SU-DHL-6 (cell line): ENCODE results near the gene CYB5B.

Experiments used
- H2AFZ ChIP-seq: fragments of 200-600 bp; sonication (generic); 2 replicates; pipeline ENCODE4 v1.6.1; 2014; ENCODE audit warnings: low read depth, mild to moderate bottlenecking, moderate library complexity, mixed read lengths, antibody characterized with exemption, low read length; ENCODE audit not compliant: severe bottlenecking
- H3F3A ChIP-seq: fragments of 200-600 bp; shearing (Covaris generic); 2 replicates; pipeline ENCODE4 v1.6.0; 2016; ENCODE audit warnings: antibody characterized with exemption, mild to moderate bottlenecking; ENCODE audit not compliant: insufficient read depth
- H3K27ac ChIP-seq: fragments of 200-600 bp; sonication (generic); 2 replicates; pipeline ENCODE4 v1.5.1; 2016; ENCODE audit warnings: low read depth, mild to moderate bottlenecking, low read length, moderate library complexity, mixed read lengths
- H3K27me3 ChIP-seq: fragments of 200-600 bp; sonication (generic), shearing (Covaris generic); 2 replicates; pipeline ENCODE4 v1.6.0; 2014; ENCODE audit warnings: mild to moderate bottlenecking, low read length
- H3K36me3 ChIP-seq: fragments of 200-600 bp; sonication (generic); 2 replicates; pipeline ENCODE4 v1.6.1; 2014; ENCODE audit warnings: mild to moderate bottlenecking, low read length, mixed read lengths
- H3K4me2 ChIP-seq: fragments of 300-600, 200-600 bp; shearing (Covaris generic), sonication (generic); 2 replicates; pipeline ENCODE4 v1.6.0; 2014; ENCODE audit warnings: low read length, low read depth, mild to moderate bottlenecking; ENCODE audit not compliant: poor library complexity, severe bottlenecking
- H3K4me3 ChIP-seq: fragments of 200-600 bp; sonication (generic); 2 replicates; pipeline ENCODE4 v1.5.1; 2014; ENCODE audit warnings: antibody characterized with exemption, low read length, mild to moderate bottlenecking, mixed read lengths; ENCODE audit not compliant: insufficient read depth, poor library complexity, severe bottlenecking
- H3K79me2 ChIP-seq: fragments of 200-600 bp; sonication (generic); 2 replicates; pipeline ENCODE4 v1.6.1; 2014; ENCODE audit warnings: mild to moderate bottlenecking, low read length, moderate library complexity; ENCODE audit not compliant: insufficient read depth
- H3K9ac ChIP-seq: fragments of 200-600 bp; sonication (generic); 2 replicates; pipeline ENCODE4 v1.7.0; 2014; ENCODE audit warnings: mild to moderate bottlenecking, low read length
- H3K9me2 ChIP-seq: fragments of 200-600 bp; sonication (generic); replicated peaks from 2 replicates; pipeline ENCODE4 v1.6.1; 2014; ENCODE audit warnings: low read length; ENCODE audit not compliant: insufficient read depth
- H3K9me3 ChIP-seq: fragments of 200-600 bp; sonication (generic); 2 replicates; pipeline ENCODE4 v1.6.1; 2014; ENCODE audit warnings: low read length, mixed read lengths; ENCODE audit not compliant: insufficient read depth
- H4K20me1 ChIP-seq: fragments of 200-600 bp; sonication (generic); 2 replicates; pipeline ENCODE4 v1.6.1; 2014; ENCODE audit warnings: low read depth, mild to moderate bottlenecking, antibody characterized with exemption, low read length, moderate library complexity, mixed read lengths
- CTCF ChIP-seq: fragments of 200-600 bp; sonication (generic); IDR thresholded peaks from one replicate; pipeline ENCODE4 v1.5.1; 2017; ENCODE audit warnings: antibody characterized with exemption, mild to moderate bottlenecking, low read length, moderate library complexity; ENCODE audit not compliant: insufficient read depth, poor library complexity, severe bottlenecking
- EZH2phosphoT487 ChIP-seq: fragments of 200-600 bp; sonication (generic), shearing (Covaris generic); conservative IDR thresholded peaks from 2 replicates; pipeline ENCODE4 v1.6.1; 2018; ENCODE audit warnings: mild to moderate bottlenecking, antibody characterized with exemption, low read length, moderate library complexity, mixed read lengths

Gene CYB5B

GRCh38 chr16:69406780-69407331 is 17.6 kb upstream of the CYB5B start:
- Histone ChIP-seq H2AFZ (no peak overlapping the region), H3K9ac (no peak overlapping the region), H3K79me2 (no peaks in the 10 kb centered on the region), H3K4me3 (no peak overlapping the region), H3K4me2 (no peak overlapping the region), H4K20me1 (no peaks in the 10 kb centered on the region), H3K27me3 (no peaks in the 10 kb centered on the region), H3F3A (no peaks in the 10 kb centered on the region), H3K36me3 (no peaks in the 10 kb centered on the region), H3K27ac (no peak overlapping the region), H3K9me3 (no peaks in the 10 kb centered on the region), H3K9me2 (no peaks in the 10 kb centered on the region)
- no peak for TF ChIP-seq CTCF
- no peak for TF ChIP-seq EZH2phosphoT487

GRCh38 chr16:69407702-69408323 is 16.6 kb upstream of the CYB5B start:
- TF ChIP-seq EZH2phosphoT487 (no peak), CTCF (no peak)

GRCh38 chr16:69408475-69408874 is 15.9 kb upstream of the CYB5B start:
- H3K9me2 ChIP-seq: no peaks in the 10 kb centered on the region
- no peak overlapping the region for H2AFZ ChIP-seq
- no peak overlapping the region for H3K4me2 ChIP-seq
- no peak overlapping the region for H3K9ac ChIP-seq
- H3K79me2 ChIP-seq: no peaks in the 10 kb centered on the region
- H3K4me3 ChIP-seq: no peak overlapping the region
- H3K27me3 ChIP-seq: no peaks in the 10 kb centered on the region
- H3K27ac ChIP-seq: no peak overlapping the region
- H4K20me1 ChIP-seq: no peaks in the 10 kb centered on the region
- H3F3A ChIP-seq: no peaks in the 10 kb centered on the region
- H3K36me3 ChIP-seq: no peaks in the 10 kb centered on the region
- no peaks in the 10 kb centered on the region for H3K9me3 ChIP-seq
- TF ChIP-seq EZH2phosphoT487: no peak

More at GRCh38 chr16:69407702-69408323, 16.6 kb upstream of the CYB5B start:
- Histone ChIP-seq H4K20me1 (no peaks in the 10 kb centered on the region), H3K9me2 (no peaks in the 10 kb centered on the region), H3K27ac (no peak overlapping the region), H3K9ac (no peak overlapping the region), H3K27me3 (no peaks in the 10 kb centered on the region), H3K4me3 (no peak overlapping the region), H3K36me3 (no peaks in the 10 kb centered on the region), H2AFZ (no peak overlapping the region), H3F3A (no peaks in the 10 kb centered on the region), H3K4me2 (no peak overlapping the region), H3K79me2 (no peaks in the 10 kb centered on the region), H3K9me3 (no peaks in the 10 kb centered on the region)

DNA sequence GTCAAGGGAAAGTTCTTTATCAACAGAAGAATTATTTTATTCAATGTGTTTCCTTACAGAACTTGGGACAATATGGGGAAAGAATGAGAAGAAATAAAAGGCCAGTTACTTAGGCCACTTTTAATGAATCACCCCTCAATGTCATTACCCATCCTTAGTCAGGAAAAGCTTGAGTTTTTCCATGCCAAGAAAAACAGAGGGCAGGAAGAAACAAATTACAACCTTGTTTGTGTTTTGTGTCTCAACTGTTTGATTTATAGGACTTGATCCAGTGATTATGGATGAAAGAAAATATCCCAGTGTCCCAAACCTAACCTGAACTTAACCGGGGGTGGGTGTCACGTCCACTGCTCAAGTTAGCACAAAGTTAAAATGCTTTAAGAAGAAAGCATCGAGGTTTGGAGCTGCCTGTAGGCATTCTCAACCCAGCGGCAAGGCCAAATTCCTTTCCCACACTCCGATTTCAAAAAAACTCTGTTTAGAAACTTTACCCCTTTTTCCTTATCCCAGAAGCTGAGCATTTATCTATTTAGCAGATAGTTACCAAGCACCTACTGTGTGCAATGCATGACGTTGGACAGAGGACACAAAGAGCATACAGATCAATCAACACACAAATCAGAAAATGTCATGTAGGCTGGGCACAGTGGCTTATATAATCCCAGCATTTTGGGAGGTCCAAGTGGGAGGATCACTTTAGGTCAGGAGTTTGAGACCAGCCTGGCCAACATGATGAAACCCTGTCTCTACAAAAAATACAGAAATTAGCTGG is 14.0 kb upstream of the CYB5B start:
- H3K36me3 ChIP-seq: no peaks in the 10 kb centered on the region
- H3K27ac ChIP-seq: no peak overlapping the region
- no peaks in the 10 kb centered on the region for H3F3A ChIP-seq
- H3K9me2 ChIP-seq: no peaks in the 10 kb centered on the region
- no peaks in the 10 kb centered on the region for H3K79me2 ChIP-seq
- no peaks in the 10 kb centered on the region for H3K27me3 ChIP-seq
- no peaks in the 10 kb centered on the region for H3K9me3 ChIP-seq
- H3K9ac ChIP-seq: no peak overlapping the region
- H3K4me2 ChIP-seq: no peak overlapping the region
- TF ChIP-seq EZH2phosphoT487 (no peak), CTCF (no peak)
- no peak overlapping the region for H2AFZ ChIP-seq
- no peaks in the 10 kb centered on the region for H4K20me1 ChIP-seq
- no peak overlapping the region for H3K4me3 ChIP-seq
